AG10803 (cell line): Measurements from ENCODE around the gene RPS19.

Experiments used
- DNase-seq: peaks from one replicate; pipeline ENCODE4 v3.0.0; 2010; ENCODE audit warnings: low read depth
- H3K4me3 ChIP-seq: 2 replicates; pipeline ENCODE4 v1.5.1; 2011; ENCODE audit warnings: mild to moderate bottlenecking, low read length, control low read depth
- CTCF ChIP-seq: conservative IDR thresholded peaks from 2 replicates; pipeline ENCODE4 v1.5.1; 2011; ENCODE audit warnings: mild to moderate bottlenecking, low read length, control low read depth, inconsistent platforms

Gene RPS19

GRCh38 chr19:41863209-41863931, 3.3 kb downstream of the RPS19 start:
- TF ChIP-seq CTCF = no peak
- no peak overlapping the region; the same call in 1 of the 2 replicates for H3K4me3 ChIP-seq
- DNase-seq = no peak

DNA sequence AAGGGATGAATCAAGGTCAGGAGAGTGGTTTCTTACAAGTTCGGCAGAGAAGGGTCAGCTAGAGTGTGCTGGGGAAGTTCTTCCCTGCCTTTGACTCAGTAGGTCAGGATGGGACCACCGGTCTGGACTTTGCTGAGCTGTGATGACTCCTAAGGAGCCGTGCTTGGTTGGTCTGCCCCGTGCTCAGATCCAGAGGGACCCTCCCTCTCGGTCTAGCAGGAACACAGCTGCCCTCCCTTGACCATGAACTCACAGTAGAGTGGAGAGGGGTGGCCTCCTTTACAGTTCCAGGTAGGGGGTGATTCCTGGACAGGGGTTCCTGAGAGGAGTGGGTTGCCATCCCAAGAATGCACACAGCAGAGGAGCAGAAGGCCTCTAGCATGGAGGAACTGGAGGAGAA, 4.3 kb downstream of the RPS19 start:
- DNase-seq = no peak
- no peak overlapping the region for H3K4me3 ChIP-seq
- TF ChIP-seq CTCF = no peak

DNA sequence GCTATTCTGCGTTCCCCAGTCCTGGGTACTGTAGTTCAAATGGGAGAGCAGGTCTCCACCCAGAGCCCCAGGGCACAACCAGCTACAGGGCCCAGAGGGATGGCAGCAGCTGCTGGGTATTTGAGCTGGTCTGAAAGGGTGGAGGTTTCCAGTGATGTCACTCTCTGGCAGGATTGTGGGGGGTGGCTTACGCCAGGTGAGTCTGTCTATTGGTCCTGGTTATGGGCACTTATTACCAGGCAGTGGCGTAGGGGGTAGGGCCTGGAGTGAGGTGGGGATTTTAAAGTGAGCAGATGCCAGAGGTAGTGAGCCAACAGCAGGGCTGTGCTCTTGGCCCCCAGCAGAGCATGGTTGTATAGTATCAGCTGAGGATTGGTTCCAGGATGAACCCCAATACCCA, 6.2 kb downstream of the RPS19 start:
- DNase-seq = no peak
- H3K4me3 ChIP-seq = no peak overlapping the region
- no peak for TF ChIP-seq CTCF

DNA sequence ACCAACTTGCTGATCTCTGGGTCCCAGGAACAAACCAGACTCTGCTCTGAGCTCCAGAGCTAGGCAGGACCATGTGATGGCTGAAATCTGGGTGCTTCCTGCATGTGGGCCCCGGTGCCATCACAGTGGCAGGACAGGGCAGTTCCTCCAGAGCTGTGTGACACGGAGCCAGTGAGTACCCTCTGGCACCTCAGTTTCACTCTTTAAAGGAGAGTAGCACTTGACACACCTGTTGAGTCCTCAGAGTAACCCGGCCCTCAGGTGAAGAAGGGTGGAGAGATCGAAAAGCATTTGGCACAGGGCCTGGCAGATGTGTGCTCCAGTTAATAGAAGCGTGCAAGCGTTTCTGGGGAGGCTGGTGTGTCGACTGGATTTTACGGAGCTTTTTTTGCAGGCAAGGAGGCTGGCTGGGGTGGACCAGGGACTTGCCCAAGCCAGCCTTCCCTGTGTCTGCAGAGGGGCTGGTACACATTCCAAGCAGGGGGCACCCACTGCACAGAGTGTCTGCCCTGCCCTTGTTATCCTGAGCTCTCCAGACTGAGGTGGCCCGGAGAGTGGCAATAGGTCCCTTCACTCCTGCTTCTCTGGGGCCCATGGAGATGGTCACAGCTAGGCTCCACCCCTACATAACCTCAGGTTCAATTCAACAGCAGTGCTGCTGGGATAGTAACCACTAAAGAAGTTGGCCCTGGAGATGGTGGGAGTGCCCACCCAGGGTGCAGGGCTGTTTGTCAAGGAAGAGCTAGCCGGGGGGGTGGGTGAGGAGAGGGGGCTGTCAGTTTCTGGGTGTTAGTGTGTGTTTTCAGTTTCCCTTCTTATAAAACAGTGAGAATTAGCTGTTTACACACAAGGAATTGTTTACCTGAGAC, 8.3 kb downstream of the RPS19 start:
- TF ChIP-seq CTCF = no peak
- H3K4me3 ChIP-seq = no peak overlapping the region
- no peak for DNase-seq

DNA sequence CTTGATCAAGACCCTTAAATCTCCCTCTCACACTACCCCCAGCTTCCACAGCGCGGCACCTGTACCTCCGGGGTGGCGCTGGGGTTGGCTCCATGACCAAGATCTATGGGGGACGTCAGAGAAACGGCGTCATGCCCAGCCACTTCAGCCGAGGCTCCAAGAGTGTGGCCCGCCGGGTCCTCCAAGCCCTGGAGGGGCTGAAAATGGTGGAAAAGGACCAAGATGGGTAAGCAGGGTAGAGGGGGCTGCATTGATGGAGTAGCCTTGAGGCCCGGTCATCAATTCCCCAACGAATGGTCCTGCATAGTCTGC, 8.9 kb downstream of the RPS19 start:
- no peak for DNase-seq
- H3K4me3 ChIP-seq = no peak overlapping the region
- no peak for TF ChIP-seq CTCF

- H3K4me3 ChIP-seq = no peak overlapping the region
- no peak for DNase-seq
- TF ChIP-seq CTCF = no peak
Observed at GRCh38 chr19:41869374-41869955, 9.4 kb downstream of the RPS19 start.
